T-helper 2 cell (primary cell): Measurements from ENCODE around the gene OSCP1.

ENCODE experiments used
- DNase-seq, 5 experiments: peaks; one replicate each; pipeline versions ENCODE4 v3.0.0 to v3.0.0-alpha.2; 2012 to 2022

OSCP1 gene

GRCh38 chr1:36381405-36381804 is 68.8 kb downstream of the OSCP1 start:
- DNase-seq, result no peak

DNA sequence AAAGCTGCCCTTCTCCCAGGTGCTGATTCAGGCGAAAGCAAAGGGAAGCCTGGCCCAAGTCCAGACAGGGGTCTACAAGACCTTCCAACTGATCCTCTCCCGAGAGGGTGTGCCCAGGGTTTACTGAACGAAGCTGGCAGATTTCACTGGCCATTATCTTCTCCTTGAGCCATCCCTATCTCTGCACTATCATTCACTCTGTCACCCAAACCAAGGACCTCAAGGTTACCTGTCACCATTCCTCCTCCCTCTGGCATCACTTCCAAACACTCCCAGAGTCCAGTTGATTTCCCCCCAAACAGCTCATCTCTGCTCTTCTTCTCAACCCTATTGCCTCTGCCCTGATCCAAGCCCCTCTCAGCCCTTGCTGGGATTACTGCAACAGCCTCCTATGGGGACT is 69.5 kb downstream of the OSCP1 start:
- DNase-seq, result no peak

DNA sequence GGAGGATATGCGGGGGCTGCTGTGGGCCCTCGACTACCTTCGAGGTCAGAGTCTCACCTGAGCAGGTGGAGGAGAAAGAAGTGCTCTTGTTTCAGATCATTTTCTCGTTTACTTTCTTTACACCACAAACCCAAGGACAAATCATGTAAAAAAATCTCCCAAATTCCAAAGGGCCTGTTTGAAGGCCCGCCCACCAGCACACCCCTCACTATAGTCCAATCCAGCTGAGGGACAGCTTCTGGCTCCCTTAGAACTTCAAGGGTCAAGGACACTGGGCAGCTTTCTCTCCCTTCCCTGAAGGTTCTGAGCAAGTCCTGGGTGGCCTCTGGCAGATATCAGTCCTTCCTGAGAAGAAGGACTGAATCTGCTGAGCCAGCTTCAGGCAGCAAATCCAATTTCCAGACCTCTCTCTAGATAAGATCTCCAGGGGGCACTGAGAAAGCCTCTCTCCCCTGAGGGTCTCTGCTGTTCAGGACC is 70.1 kb downstream of the OSCP1 start:
- DNase-seq, result no peak

GRCh38 chr1:36377791-36378492 is 72.3 kb downstream of the OSCP1 start:
- DNase-seq, result peak in 1 of 5 experiments; percentile 42

- DNase-seq, result no peak
Measured at GRCh38 chr1:36372617-36373016, 77.6 kb downstream of the OSCP1 start.

- peak; percentile 59 to 81 (median 75) for DNase-seq
Measured at GRCh38 chr1:36369061-36369861, 81.0 kb downstream of the OSCP1 start.
